Spleen (tissue), 11 donors: ENCODE results near the gene HLA-DQB1. TPM values are rescaled to one million over a fixed set of nuclear protein-coding genes. Genes with fewer than 3 reads are reported as not detected.
"Not testable (repeated sequence)": the region's sequence is repeated elsewhere in the genome, so short reads cannot be mapped to it uniquely, and the experiment has no call there.

Experiments used
- DNase-seq: peaks from one replicate; pipeline ENCODE4 v3.0.0-alpha.2; 2020
- H3K27ac ChIP-seq, 8 donors: fragments of 200-600 bp; sonication (generic) in 7 of 8; 1 replicate in 4 of 8; 2 replicates in 4 of 8; pipeline versions ENCODE4 v1.5.0 to v1.8.0; 2016 to 2021; ENCODE audit warnings: inconsistent platforms in 4 of 8, mild to moderate bottlenecking in 4 of 8, moderate library complexity in 1 of 8
- H3K27me3 ChIP-seq, 7 donors: fragments of 200-600 bp; sonication (generic) in 6 of 7; replicated peaks in 1 of 7; 1 replicate in 4 of 7; 2 replicates in 3 of 7; pipeline versions ENCODE4 v1.5.0 to v1.8.0; 2016 to 2021; ENCODE audit warnings: inconsistent platforms in 3 of 7, mild to moderate bottlenecking in 1 of 7
- H3K36me3 ChIP-seq, 6 donors: fragments of 200-600 bp; sonication (generic) in 5 of 6; 1 replicate in 4 of 6; 2 replicates in 2 of 6; pipeline versions ENCODE4 v1.5.0 to v1.8.0; 2016 to 2021; ENCODE audit warnings: inconsistent platforms in 2 of 6
- H3K4me1 ChIP-seq, 6 donors: fragments of 200-600 bp; sonication (generic) in 5 of 6; 1 replicate in 3 of 6; 2 replicates in 3 of 6; pipeline versions ENCODE4 v1.5.0 to v1.8.0; 2016 to 2021; ENCODE audit warnings: inconsistent platforms in 3 of 6
- H3K4me3 ChIP-seq, 8 donors: fragments of 200-600 bp; sonication (generic) in 7 of 8; 1 replicate in 4 of 8; 2 replicates in 4 of 8; pipeline versions ENCODE4 v1.5.0 to v1.8.0; 2016 to 2021; ENCODE audit warnings: inconsistent platforms in 4 of 8, mild to moderate bottlenecking in 4 of 8, moderate library complexity in 2 of 8
- H3K9me3 ChIP-seq, 8 donors: fragments of 200-600 bp; sonication (generic) in 7 of 8; 1 replicate in 4 of 8; 2 replicates in 4 of 8; pipeline versions ENCODE4 v1.5.0 to v1.8.0; 2016 to 2021; ENCODE audit warnings: inconsistent platforms in 4 of 8
- POLR2A ChIP-seq, 3 donors: fragments of 450-650 bp; IDR thresholded peaks; one replicate each; pipeline ENCODE4 v1.5.1; 2017; ENCODE audit warnings: antibody characterized with exemption in 3 of 3, mild to moderate bottlenecking in 1 of 3
- POLR2AphosphoS5 ChIP-seq, 3 donors: sonication (generic); formaldehyde crosslinking; IDR thresholded peaks; one replicate each; pipeline ENCODE4 v1.5.1; 2017; ENCODE audit warnings: antibody characterized with exemption in 3 of 3
- WGBS, 5 donors: extraction: QIAGEN DNeasy Blood & Tissue Kit in 3 of 5; methylation state at CpG; one replicate each; pipeline versions ENCODE4 v1.1.5 to v1.1.7; 2013 to 2018; 5-methylcytosine and 5-hydroxymethylcytosine counted together
- intact Hi-C: fragments of 100-400 bp; cut with DNase I; formaldehyde crosslinking; loops from one replicate; pipeline ENCODE4 v1.15.0; 2023; ENCODE audit warnings: low total_unique reads
- polyA plus RNA-seq, 3 donors: library from polyadenylated mRNA; stranded (reverse); fragments of 200-250 nt; gene quantifications; one replicate each; pipeline ENCODE4 v1.2.1, GENCODE V29; 2013
- total RNA-seq, 7 donors: library from RNA; depleted of rRNA in 3 of 7; stranded (reverse); fragments of >200 nt in 3 of 7; fragmentation: NEBNext Ultra II Directional in 4 of 7; extraction: Animal tissue kit (Norgen Biotek cat#: 25700) in 4 of 7; gene quantifications; one replicate each; pipeline versions ENCODE4 v1.1.0 to v1.2.1, GENCODE V29; 2016 to 2021
- TF ChIP-seq, protein P1 (sequence below), 11 experiments: fragments of 200-600 bp in 7 of 11; fragments of 450-650 bp in 4 of 11; sonication (generic) in 4 of 11; IDR thresholded peaks in 8 of 11; conservative IDR thresholded peaks in 3 of 11; 1 replicate in 7 of 11; 2 replicates in 4 of 11; pipeline versions ENCODE4 v1.4.0 to v1.8.0; 2016 to 2021; ENCODE audit warnings: antibody characterized with exemption in 11 of 11, inconsistent platforms in 4 of 11, mild to moderate bottlenecking in 1 of 11
- donor health status: healthy with polysubstance abuse.
- donor health status: DM: no; HTN: no; CAD: no; lungs with moderate emphysema.
- donor health status: DM: no; HTN: no; CAD: no.
- donor health status: Bipolar disorder and iron deficiency.
- donor health status: healthy.
- donor health status: DM: no; HTN: no; CAD: no.
- donor health status: DM: yes; HTN: yes; CAD: no.

The HLA-DQB1 gene
- total and polyA plus RNA-seq, 10 donors: 6.1 to 1,152 (median 165) TPM

DNA sequence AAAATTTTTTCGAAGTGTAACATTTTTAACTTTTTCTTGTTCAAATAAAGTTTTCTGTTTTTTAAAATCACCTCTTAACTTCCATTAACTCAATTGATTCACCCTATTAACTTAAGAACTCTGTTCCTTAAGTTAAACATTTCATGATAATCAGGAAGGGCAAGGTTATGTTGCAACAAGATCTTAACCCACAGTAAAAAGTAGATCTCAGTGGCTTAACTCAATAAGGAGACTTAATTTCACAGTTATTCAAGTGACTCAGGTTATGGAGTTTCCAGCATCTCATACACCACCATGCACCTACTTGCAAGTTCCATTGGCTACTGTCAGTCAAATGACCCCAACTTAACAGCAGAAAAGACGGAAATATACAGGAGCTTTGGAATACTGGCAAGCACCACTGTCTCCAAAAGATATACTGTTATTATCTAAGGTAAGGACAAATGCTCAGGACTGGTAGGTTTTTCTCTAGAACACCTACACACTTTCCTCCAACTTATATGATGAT lies 11.2 kb downstream of the HLA-DQB1 start:
- TF ChIP-seq POLR2AphosphoS5 (IDR thresholded peaks at IDR 0.05): no peak
- TF ChIP-seq POLR2A (IDR thresholded peaks at IDR 0.05): no peak
- TF ChIP-seq, protein P1, sequence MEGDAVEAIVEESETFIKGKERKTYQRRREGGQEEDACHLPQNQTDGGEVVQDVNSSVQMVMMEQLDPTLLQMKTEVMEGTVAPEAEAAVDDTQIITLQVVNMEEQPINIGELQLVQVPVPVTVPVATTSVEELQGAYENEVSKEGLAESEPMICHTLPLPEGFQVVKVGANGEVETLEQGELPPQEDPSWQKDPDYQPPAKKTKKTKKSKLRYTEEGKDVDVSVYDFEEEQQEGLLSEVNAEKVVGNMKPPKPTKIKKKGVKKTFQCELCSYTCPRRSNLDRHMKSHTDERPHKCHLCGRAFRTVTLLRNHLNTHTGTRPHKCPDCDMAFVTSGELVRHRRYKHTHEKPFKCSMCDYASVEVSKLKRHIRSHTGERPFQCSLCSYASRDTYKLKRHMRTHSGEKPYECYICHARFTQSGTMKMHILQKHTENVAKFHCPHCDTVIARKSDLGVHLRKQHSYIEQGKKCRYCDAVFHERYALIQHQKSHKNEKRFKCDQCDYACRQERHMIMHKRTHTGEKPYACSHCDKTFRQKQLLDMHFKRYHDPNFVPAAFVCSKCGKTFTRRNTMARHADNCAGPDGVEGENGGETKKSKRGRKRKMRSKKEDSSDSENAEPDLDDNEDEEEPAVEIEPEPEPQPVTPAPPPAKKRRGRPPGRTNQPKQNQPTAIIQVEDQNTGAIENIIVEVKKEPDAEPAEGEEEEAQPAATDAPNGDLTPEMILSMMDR (IDR thresholded peaks at IDR 0.05 in 8 of 11, conservative IDR thresholded peaks at IDR 0.05 in 3 of 11): no peak
- Histone ChIP-seq H3K36me3 (peaks cover 0 to 6% (median 0%) of the 10 kb centered on the region in 6 donors), H3K27ac (no peak overlapping the region), H3K27me3 (no peaks in the 10 kb centered on the region), H3K9me3 (peaks cover 0 to 6% (median 0%) of the 10 kb centered on the region in 8 donors), H3K4me3 (no peak overlapping the region), H3K4me1 (peaks cover 0 to 10% (median 4%) of the 10 kb centered on the region in 6 donors)
- 54 to 98% (median 92%) methylated on average over 2 of the region's 2 CpGs for WGBS, 5 donors
- DNase-seq: no peak
- intact Hi-C loops: no loop called here

DNA sequence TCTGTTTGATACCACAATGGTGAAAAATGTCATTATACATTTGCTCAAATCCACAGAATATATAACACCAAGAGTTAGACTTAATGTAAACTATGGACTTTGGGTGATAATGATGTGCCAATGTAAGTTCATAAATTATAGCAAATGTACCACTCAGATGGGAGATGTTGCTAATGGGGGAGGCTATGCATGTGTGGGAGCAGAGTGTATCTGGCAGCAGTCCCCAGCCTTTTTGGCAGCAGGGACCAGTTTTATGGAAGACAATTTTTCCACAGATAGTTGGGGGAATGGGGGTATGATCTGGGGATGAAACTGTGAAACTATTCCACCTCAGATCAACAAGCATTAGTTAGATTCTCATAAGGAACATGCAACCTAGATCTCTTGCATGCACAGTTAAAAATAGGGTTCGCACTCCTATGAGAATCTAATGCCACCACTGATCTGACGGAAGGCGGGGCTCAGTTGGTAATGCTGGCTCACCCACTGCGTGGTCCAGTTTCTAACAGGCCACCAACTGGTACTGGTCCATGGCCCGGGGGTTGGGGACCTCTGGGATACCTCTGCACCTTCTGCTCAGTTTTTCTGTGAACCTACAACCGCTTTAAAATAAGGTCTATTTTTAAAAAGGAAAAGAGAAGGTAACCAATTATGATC lies 21.3 kb downstream of the HLA-DQB1 start:
- intact Hi-C loops: no loop called here

DNA sequence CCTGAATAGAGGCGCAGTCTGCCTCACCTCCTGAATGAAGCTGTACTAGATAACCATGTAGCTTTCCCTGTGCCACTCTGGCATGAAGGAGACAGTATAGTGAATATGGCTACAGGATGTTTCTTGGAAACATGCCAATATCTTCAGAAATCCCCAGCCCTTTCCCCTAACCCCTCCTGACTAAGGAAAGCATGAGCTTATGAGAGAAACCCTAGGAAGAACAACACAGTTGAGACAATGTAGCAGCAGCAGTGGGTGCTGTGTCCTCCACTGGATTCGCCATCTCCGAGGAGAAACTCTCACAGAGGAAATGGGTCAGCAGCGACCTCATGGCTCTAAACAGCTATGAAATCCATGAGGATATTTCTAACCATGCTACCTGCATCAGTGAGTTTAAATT lies 22.6 kb downstream of the HLA-DQB1 start:
- H3K4me3 ChIP-seq: no peak overlapping the region
- no peak for DNase-seq
- peaks cover 0 to 11% (median 0%) of the 10 kb centered on the region in 6 donors for H3K36me3 ChIP-seq
- peaks cover 0 to 29% (median 0%) of the 10 kb centered on the region in 6 donors for H3K4me1 ChIP-seq
- intact Hi-C loops: no loop called here
- H3K27me3 ChIP-seq: no peaks in the 10 kb centered on the region
- no peaks in the 10 kb centered on the region for H3K9me3 ChIP-seq
- no peak overlapping the region for H3K27ac ChIP-seq
- 61 to 88% (median 84%) methylated on average over 4 of the region's 4 CpGs for WGBS, 5 donors
- TF ChIP-seq, protein P1 (IDR thresholded peaks at IDR 0.05 in 8 of 11, conservative IDR thresholded peaks at IDR 0.05 in 3 of 11): no peak
- TF ChIP-seq POLR2A (IDR thresholded peaks at IDR 0.05): no peak
- no peak for TF ChIP-seq POLR2AphosphoS5 (IDR thresholded peaks at IDR 0.05)

More for the DNA sequence above, 21.3 kb downstream of the HLA-DQB1 start:
- Histone ChIP-seq H3K9me3 (no peaks in the 10 kb centered on the region), H3K27me3 (no peaks in the 10 kb centered on the region), H3K27ac (no peak overlapping the region), H3K4me3 (no peak overlapping the region), H3K4me1 (peaks cover 0 to 25% (median 0%) of the 10 kb centered on the region in 6 donors), H3K36me3 (peaks cover 0 to 11% (median 0%) of the 10 kb centered on the region in 6 donors)
- TF ChIP-seq, protein P1 (IDR thresholded peaks at IDR 0.05 in 8 of 11, conservative IDR thresholded peaks at IDR 0.05 in 3 of 11): no peak
- no peak for TF ChIP-seq POLR2A (IDR thresholded peaks at IDR 0.05)
- TF ChIP-seq POLR2AphosphoS5 (IDR thresholded peaks at IDR 0.05): no peak
- 79 to 98% (median 93%) methylated on average over 6 of the region's 6 CpGs for WGBS, 5 donors
- no peak for DNase-seq

DNA sequence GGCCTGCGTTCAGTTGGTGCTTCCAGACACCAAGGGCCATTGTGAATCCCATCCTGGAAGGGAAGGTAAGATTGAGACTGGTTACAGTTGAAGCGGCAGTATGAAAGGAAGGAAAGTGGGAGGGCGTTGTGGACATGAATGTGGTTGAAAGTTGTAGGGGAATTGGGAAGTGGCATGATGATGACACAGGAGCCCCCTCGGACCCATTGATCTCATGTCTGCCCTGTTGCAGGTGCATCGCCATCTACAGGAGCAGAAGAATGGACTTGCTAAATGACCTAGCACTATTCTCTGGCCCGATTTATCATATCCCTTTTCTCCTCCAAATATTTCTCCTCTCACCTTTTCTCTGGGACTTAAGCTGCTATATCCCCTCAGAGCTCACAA lies 23.7 kb downstream of the HLA-DQB1 start:
- H3K4me3 ChIP-seq: no peak overlapping the region
- 50 to 85% (median 56%) methylated on average over 6 of the region's 6 CpGs for WGBS, 5 donors
- H3K9me3 ChIP-seq: no peaks in the 10 kb centered on the region
- no peak overlapping the region for H3K27ac ChIP-seq
- H3K36me3 ChIP-seq: peaks cover 0 to 11% (median 0%) of the 10 kb centered on the region in 6 donors
- no peak for DNase-seq
- peaks cover 0 to 29% (median 0%) of the 10 kb centered on the region in 6 donors for H3K4me1 ChIP-seq
- TF ChIP-seq, protein P1 (IDR thresholded peaks at IDR 0.05 in 8 of 11, conservative IDR thresholded peaks at IDR 0.05 in 3 of 11): no peak
- TF ChIP-seq POLR2A (IDR thresholded peaks at IDR 0.05) (no peak), POLR2AphosphoS5 (IDR thresholded peaks at IDR 0.05) (no peak)
- intact Hi-C loops: no loop called here
- no peaks in the 10 kb centered on the region for H3K27me3 ChIP-seq

DNA sequence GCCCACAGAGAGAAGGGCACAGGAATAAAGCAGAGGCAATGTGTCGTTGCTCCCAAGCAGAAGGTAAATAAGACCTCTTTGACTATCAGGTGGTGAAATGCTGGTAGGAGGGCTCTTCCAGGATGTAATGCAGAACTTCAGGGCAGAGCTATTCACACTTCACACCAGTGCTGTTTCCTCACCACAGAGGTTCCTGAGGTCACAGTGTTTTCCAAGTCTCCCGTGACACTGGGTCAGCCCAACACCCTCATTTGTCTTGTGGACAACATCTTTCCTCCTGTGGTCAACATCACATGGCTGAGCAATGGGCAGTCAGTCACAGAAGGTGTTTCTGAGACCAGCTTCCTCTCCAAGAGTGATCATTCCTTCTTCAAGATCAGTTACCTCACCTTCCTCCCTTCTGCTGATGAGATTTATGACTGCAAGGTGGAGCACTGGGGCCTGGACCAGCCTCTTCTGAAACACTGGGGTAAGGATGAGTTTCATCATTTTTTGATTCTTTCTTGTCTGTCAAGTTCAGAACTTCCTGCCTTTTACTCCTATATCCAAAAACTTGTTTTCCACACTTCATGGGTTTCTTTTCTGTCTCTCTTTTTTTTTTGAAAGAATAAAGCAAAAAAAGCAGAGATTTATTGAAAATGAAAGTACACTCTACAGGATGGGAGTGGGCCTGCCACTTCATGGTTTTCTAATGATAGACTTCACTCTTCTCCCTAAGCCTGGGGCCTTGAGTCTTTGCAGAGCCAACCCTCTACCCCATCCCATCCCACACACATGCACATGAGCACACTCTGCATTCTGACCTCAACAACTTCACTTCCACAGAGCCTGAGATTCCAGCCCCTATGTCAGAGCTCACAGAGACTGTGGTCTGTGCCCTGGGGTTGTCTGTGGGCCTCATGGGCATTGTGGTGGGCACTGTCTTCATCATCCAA lies 24.4 kb downstream of the HLA-DQB1 start:
- Histone ChIP-seq H3K4me1 (peaks cover 0 to 29% (median 0%) of the 10 kb centered on the region in 6 donors), H3K36me3 (peaks cover 0 to 11% (median 0%) of the 10 kb centered on the region in 6 donors)
- DNase-seq, intact Hi-C loops, H3K9me3 ChIP-seq, H3K27ac ChIP-seq, H3K4me3 ChIP-seq, H3K27me3 ChIP-seq: not testable (repeated sequence)
- 29 to 72% (median 54%) methylated on average over 2 of the region's 2 CpGs for WGBS, 5 donors
